Smooth muscle cell (in vitro differentiated cells): ENCODE data around the gene B4GALT4. TPM values are rescaled to one million over a fixed set of nuclear protein-coding genes. Genes with fewer than 3 reads are reported as not detected.

Experiments used
- DNase-seq: peaks from one replicate; lab custom pipeline; 2025; ENCODE audit not compliant: unreplicated experiment; lab: John Stamatoyannopoulos, UW
- H2AFZ ChIP-seq: fragments of 200-600 bp; sonication (generic); 2 replicates; pipeline ENCODE4 v1.6.0; 2016; ENCODE audit warnings: antibody characterized with exemption, low read depth, mild to moderate bottlenecking
- H3F3A ChIP-seq: fragments of 200-600 bp; sonication (generic); 2 replicates; pipeline ENCODE4 v1.6.0; 2017; ENCODE audit warnings: antibody characterized with exemption, low read depth
- H3K27ac ChIP-seq: fragments of 200-600 bp; sonication (generic); 2 replicates; pipeline ENCODE4 v1.5.1; 2016; ENCODE audit warnings: low read depth, mild to moderate bottlenecking
- H3K27me3 ChIP-seq: fragments of 200-600 bp; sonication (generic); 2 replicates; pipeline ENCODE4 v1.6.1; 2016; ENCODE audit warnings: low read depth, mild to moderate bottlenecking
- H3K36me3 ChIP-seq: fragments of 200-600 bp; sonication (generic); 2 replicates; pipeline ENCODE4 v1.5.1; 2016; ENCODE audit warnings: low read depth
- H3K4me1 ChIP-seq: fragments of 200-600 bp; sonication (generic); 2 replicates; pipeline ENCODE4 v1.5.1; 2016; ENCODE audit warnings: low read depth
- H3K4me2 ChIP-seq: fragments of 200-600 bp; sonication (generic); 2 replicates; pipeline ENCODE4 v1.6.0; 2016; ENCODE audit warnings: mild to moderate bottlenecking
- H3K4me3 ChIP-seq: fragments of 200-600 bp; sonication (generic); 2 replicates; pipeline ENCODE4 v1.5.1; 2016; ENCODE audit warnings: mild to moderate bottlenecking
- H3K79me2 ChIP-seq: fragments of 200-600 bp; sonication (generic); 2 replicates; pipeline ENCODE4 v1.6.0; 2016; ENCODE audit warnings: low read depth, mild to moderate bottlenecking
- H3K9ac ChIP-seq: fragments of 200-600 bp; sonication (generic); 2 replicates; pipeline ENCODE4 v1.6.0; 2016; ENCODE audit warnings: low read depth
- H3K9me3 ChIP-seq: fragments of 200-600 bp; sonication (generic); replicated peaks from 2 replicates; pipeline ENCODE4 v1.5.1; 2016; ENCODE audit warnings: low read depth
- H4K20me1 ChIP-seq: fragments of 200-600 bp; sonication (generic); 2 replicates; pipeline ENCODE4 v1.6.0; 2016; ENCODE audit warnings: low read depth
- CTCF ChIP-seq: fragments of 200-600 bp; sonication (generic); IDR thresholded peaks from 2 replicates; pipeline ENCODE4 v1.5.1; 2017; ENCODE audit warnings: borderline replicate concordance, mild to moderate bottlenecking, antibody characterized with exemption; ENCODE audit not compliant: insufficient read depth, poor library complexity, severe bottlenecking
- WGBS: methylation state at CpG from one replicate; pipeline ENCODE4 v1.1.7; 2016; ENCODE audit warnings: low lambda C conversion rate; 5-methylcytosine and 5-hydroxymethylcytosine counted together
- polyA plus RNA-seq: library from polyadenylated mRNA; unstranded; fragments of >200 nt; fragmentation: Nextera tagmentation; extraction: Ambion mirVana; gene quantifications from 2 replicates; pipeline ENCODE4 v1.2.1, GENCODE V29; 2016
- total RNA-seq: library from RNA; depleted of rRNA; stranded (reverse); fragments of >200 nt; gene quantifications from 2 replicates; pipeline ENCODE4 v1.2.3, GENCODE V29; 2014

The B4GALT4 gene
- total and polyA plus RNA-seq, 2 experiments from 2014 or later: 28.8 to 33.5 TPM

- H3K27ac ChIP-seq: no peak overlapping the region
Measured at GRCh38 chr3:119227070-119227850, 13.4 kb downstream of the B4GALT4 start.

GRCh38 chr3:119225121-119225520 lies 15.6 kb downstream of the B4GALT4 start:
- Histone ChIP-seq H3K27me3 (no peaks in the 10 kb centered on the region), H3K27ac (no peak overlapping the region), H3K36me3 (peaks cover 11% of the 10 kb centered on the region), H3F3A (no peaks in the 10 kb centered on the region), H3K4me3 (no peak overlapping the region), H3K9me3 (no peaks in the 10 kb centered on the region), H4K20me1 (no peaks in the 10 kb centered on the region), H3K79me2 (no peaks in the 10 kb centered on the region), H3K4me1 (no peaks in the 10 kb centered on the region), H2AFZ (no peak overlapping the region), H3K4me2 (no peak overlapping the region), H3K9ac (no peak overlapping the region)
- WGBS: 86% methylated on average over 3 of the region's 3 CpGs
- no peak for TF ChIP-seq CTCF
- no peak for DNase-seq

More at GRCh38 chr3:119227070-119227850, 13.4 kb downstream of the B4GALT4 start:
- Histone ChIP-seq H3K9ac (no peak overlapping the region), H2AFZ (no peak overlapping the region), H3F3A (no peaks in the 10 kb centered on the region), H3K27me3 (no peaks in the 10 kb centered on the region), H4K20me1 (peaks cover 5% of the 10 kb centered on the region), H3K9me3 (no peaks in the 10 kb centered on the region), H3K36me3 (peaks cover 17% of the 10 kb centered on the region), H3K4me3 (no peak overlapping the region), H3K79me2 (peaks cover 3% of the 10 kb centered on the region), H3K4me2 (no peak overlapping the region), H3K4me1 (no peaks in the 10 kb centered on the region)
- 93% methylated on average over 6 of the region's 6 CpGs for WGBS
- TF ChIP-seq CTCF: no peak
- no peak for DNase-seq

GRCh38 chr3:119223511-119223910 lies 17.2 kb downstream of the B4GALT4 start:
- Histone ChIP-seq H3K27ac (no peak overlapping the region), H3K4me3 (no peak overlapping the region), H3K36me3 (no peaks in the 10 kb centered on the region), H3K9me3 (no peaks in the 10 kb centered on the region), H3K4me2 (no peak overlapping the region), H3K27me3 (no peaks in the 10 kb centered on the region), H3K4me1 (no peaks in the 10 kb centered on the region), H2AFZ (no peak overlapping the region), H4K20me1 (no peaks in the 10 kb centered on the region), H3K9ac (no peak overlapping the region), H3K79me2 (no peaks in the 10 kb centered on the region), H3F3A (no peaks in the 10 kb centered on the region)
- DNase-seq: no peak
- WGBS: 93% methylated on average over 5 of the region's 5 CpGs
- TF ChIP-seq CTCF: no peak

GRCh38 chr3:119222391-119222790 lies 18.3 kb downstream of the B4GALT4 start:
- no peaks in the 10 kb centered on the region for H3F3A ChIP-seq
- no peak overlapping the region for H3K27ac ChIP-seq
- no peaks in the 10 kb centered on the region for H3K36me3 ChIP-seq
- H4K20me1 ChIP-seq: no peaks in the 10 kb centered on the region
- H3K9me3 ChIP-seq: no peaks in the 10 kb centered on the region
- TF ChIP-seq CTCF: no peak
- H3K79me2 ChIP-seq: no peaks in the 10 kb centered on the region
- no peak overlapping the region for H3K4me2 ChIP-seq
- no peaks in the 10 kb centered on the region for H3K27me3 ChIP-seq
- no peak overlapping the region for H3K9ac ChIP-seq
- no peaks in the 10 kb centered on the region for H3K4me1 ChIP-seq
- 92% methylated on average over 7 of the region's 7 CpGs for WGBS
- no peak overlapping the region for H3K4me3 ChIP-seq
- H2AFZ ChIP-seq: no peak overlapping the region
- no peak for DNase-seq
